HEK293 (cell line): ENCODE results near the gene NEAT1.

Experiments used
- KLF10 ChIP-seq: fragments of 450-650 bp; IDR thresholded peaks from 2 replicates; pipeline ENCODE4 v1.5.1; 2018; ENCODE audit warnings: missing biosample characterization, mild to moderate bottlenecking, missing genetic modification characterization
- PRDM1 ChIP-seq: fragments of 450-650 bp; formaldehyde crosslinking; IDR thresholded peaks from 2 replicates; pipeline ENCODE4; 2016; ENCODE audit warnings: missing biosample characterization, missing genetic modification characterization
- SALL2 ChIP-seq: fragments of 450-650 bp; formaldehyde crosslinking; IDR thresholded peaks from 2 replicates; pipeline ENCODE4 v1.5.0; 2017; ENCODE audit warnings: missing biosample characterization, mild to moderate bottlenecking, missing genetic modification characterization, borderline replicate concordance
- ZBTB20 ChIP-seq: fragments of 450-650 bp; formaldehyde crosslinking; IDR thresholded peaks from 2 replicates; pipeline ENCODE4 v1.5.1; 2016; ENCODE audit warnings: missing biosample characterization, missing genetic modification characterization
- ZFP3 ChIP-seq: fragments of 450-650 bp; formaldehyde crosslinking; IDR thresholded peaks from 2 replicates; pipeline ENCODE4 v1.5.1; 2016; ENCODE audit warnings: low read depth, missing biosample characterization, missing genetic modification characterization
- ZNF121 ChIP-seq: fragments of 450-650 bp; formaldehyde crosslinking; IDR thresholded peaks from 2 replicates; pipeline ENCODE4 v1.5.1; 2016; ENCODE audit warnings: missing biosample characterization, missing genetic modification characterization
- ZNF174 ChIP-seq: fragments of 450-650 bp; formaldehyde crosslinking; IDR thresholded peaks from 2 replicates; pipeline ENCODE4 v1.5.0; 2017; ENCODE audit warnings: missing biosample characterization, mild to moderate bottlenecking, missing genetic modification characterization
- ZNF223 ChIP-seq: fragments of 450-650 bp; formaldehyde crosslinking; IDR thresholded peaks from 2 replicates; pipeline ENCODE4 v1.5.1; 2016; ENCODE audit warnings: missing biosample characterization, missing genetic modification characterization
- ZNF302 ChIP-seq: fragments of 450-650 bp; formaldehyde crosslinking; IDR thresholded peaks from 2 replicates; pipeline ENCODE4 v1.5.1; 2016; ENCODE audit warnings: missing biosample characterization, missing genetic modification characterization, low read depth
- ZNF404 ChIP-seq: fragments of 450-650 bp; formaldehyde crosslinking; IDR thresholded peaks from 2 replicates; pipeline ENCODE4 v1.5.1; 2017; ENCODE audit warnings: missing biosample characterization, missing genetic modification characterization
- ZNF596 ChIP-seq: fragments of 450-650 bp; IDR thresholded peaks from 2 replicates; pipeline ENCODE4 v1.5.0; 2018; ENCODE audit warnings: missing biosample characterization, mild to moderate bottlenecking, missing genetic modification characterization, moderate library complexity
- ZNF600 ChIP-seq: fragments of 450-650 bp; formaldehyde crosslinking; IDR thresholded peaks from 2 replicates; pipeline ENCODE4 v1.5.1; 2016; ENCODE audit warnings: missing biosample characterization, missing genetic modification characterization
- ZNF654 ChIP-seq: fragments of 450-650 bp; formaldehyde crosslinking; IDR thresholded peaks from 2 replicates; pipeline ENCODE4 v1.5.1; 2016; ENCODE audit warnings: low read depth, missing biosample characterization, missing genetic modification characterization
- ZNF670 ChIP-seq: fragments of 450-650 bp; formaldehyde crosslinking; IDR thresholded peaks from 2 replicates; pipeline ENCODE4 v1.5.1; 2016; ENCODE audit warnings: missing biosample characterization, missing genetic modification characterization, low read depth
- ZNF843 ChIP-seq: fragments of 450-650 bp; formaldehyde crosslinking; IDR thresholded peaks from 2 replicates; pipeline ENCODE4 v1.5.1; 2016; ENCODE audit warnings: missing biosample characterization, missing genetic modification characterization
- ZSCAN30 ChIP-seq: fragments of 450-650 bp; IDR thresholded peaks from 2 replicates; pipeline ENCODE4 v1.5.1; 2018; ENCODE audit warnings: missing biosample characterization, mild to moderate bottlenecking, missing genetic modification characterization, moderate library complexity
- ZXDB ChIP-seq: fragments of 450-650 bp; formaldehyde crosslinking; IDR thresholded peaks from 2 replicates; pipeline ENCODE4 v1.5.1; 2016; ENCODE audit warnings: missing biosample characterization, missing genetic modification characterization
- TF ChIP-seq, protein P1 (sequence below): fragments of 450-650 bp; formaldehyde crosslinking; IDR thresholded peaks from 2 replicates; pipeline ENCODE4 v1.5.1; 2016; ENCODE audit warnings: missing biosample characterization, missing genetic modification characterization
- TF ChIP-seq, protein P2 (sequence below): fragments of 450-650 bp; formaldehyde crosslinking; IDR thresholded peaks from 2 replicates; pipeline ENCODE4 v1.5.1; 2016; ENCODE audit warnings: missing biosample characterization, missing genetic modification characterization
- TF ChIP-seq, protein P3 (sequence below): fragments of 450-650 bp; formaldehyde crosslinking; IDR thresholded peaks from 2 replicates; pipeline ENCODE4 v1.5.1; 2017; ENCODE audit warnings: missing biosample characterization, missing genetic modification characterization
- TF ChIP-seq, protein P4 (sequence below): fragments of 450-650 bp; formaldehyde crosslinking; IDR thresholded peaks from 2 replicates; pipeline ENCODE4 v1.5.1; 2016; ENCODE audit warnings: missing biosample characterization, missing genetic modification characterization
- TF ChIP-seq, protein P5 (sequence below): sonication (generic); formaldehyde crosslinking; IDR thresholded peaks from 2 replicates; pipeline ENCODE4 v1.8.1; 2022; ENCODE audit warnings: mild to moderate bottlenecking, moderate library complexity, missing genetic modification reagents
- TF ChIP-seq, protein P6 (sequence below): fragments of 450-650 bp; formaldehyde crosslinking; conservative IDR thresholded peaks from 2 replicates; pipeline ENCODE4 v1.5.1; 2016; ENCODE audit warnings: low read depth, missing biosample characterization, missing genetic modification characterization
- TF ChIP-seq, protein P7 (sequence below): fragments of 450-650 bp; formaldehyde crosslinking; IDR thresholded peaks from 2 replicates; pipeline ENCODE4 v1.5.1; 2016; ENCODE audit warnings: missing biosample characterization, missing genetic modification characterization

The NEAT1 gene

DNA sequence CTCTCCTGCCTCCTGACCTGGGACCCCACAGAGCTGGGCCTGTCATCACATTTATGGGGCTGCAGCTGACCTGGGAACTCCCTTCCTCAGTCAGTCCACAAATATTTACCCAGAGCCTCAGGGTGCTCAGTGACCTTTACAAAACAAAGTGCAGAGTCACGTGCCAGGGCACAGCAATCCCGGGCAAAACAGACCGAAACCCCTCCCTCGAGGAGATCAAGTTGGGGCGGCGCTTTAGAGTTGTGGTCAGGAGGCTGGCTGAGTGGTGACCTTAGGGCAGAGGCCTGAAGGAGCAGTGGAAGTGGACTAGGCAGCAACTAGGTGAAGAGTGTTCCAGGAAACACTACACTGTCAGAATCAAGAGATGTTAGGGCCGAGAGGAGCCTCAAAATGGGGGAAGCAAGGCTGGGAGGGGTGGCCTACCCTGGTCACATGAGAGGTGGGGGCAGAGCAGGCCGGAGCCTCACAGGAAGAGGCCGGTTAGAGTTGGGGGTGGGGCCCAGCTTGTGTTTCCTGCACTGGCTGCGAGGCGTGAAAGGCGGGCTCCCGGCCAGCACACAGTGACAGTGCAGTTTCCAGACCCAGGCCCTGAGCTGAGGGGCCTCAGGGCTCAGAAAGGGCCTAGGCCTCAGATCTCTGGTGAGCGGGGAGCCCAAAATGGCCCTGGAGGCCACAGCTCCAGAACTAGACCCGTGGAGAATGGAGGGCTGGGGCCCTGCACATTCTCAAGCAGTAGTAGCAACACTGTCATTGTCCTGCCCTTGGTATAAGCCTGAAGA, 3.7 kb upstream of the NEAT1 start (continued):
- TF ChIP-seq SALL2 (tag by site-specific recombination) = no peak
- TF ChIP-seq ZNF843 (tag by site-specific recombination) = no peak; the same call in 1 of the 2 replicates
- peak; percentile 80; the same call in 1 of the 2 replicates for TF ChIP-seq ZNF600 (tag by site-specific recombination)
- no peak for TF ChIP-seq ZNF302 (tag by site-specific recombination)
- TF ChIP-seq, protein P1, sequence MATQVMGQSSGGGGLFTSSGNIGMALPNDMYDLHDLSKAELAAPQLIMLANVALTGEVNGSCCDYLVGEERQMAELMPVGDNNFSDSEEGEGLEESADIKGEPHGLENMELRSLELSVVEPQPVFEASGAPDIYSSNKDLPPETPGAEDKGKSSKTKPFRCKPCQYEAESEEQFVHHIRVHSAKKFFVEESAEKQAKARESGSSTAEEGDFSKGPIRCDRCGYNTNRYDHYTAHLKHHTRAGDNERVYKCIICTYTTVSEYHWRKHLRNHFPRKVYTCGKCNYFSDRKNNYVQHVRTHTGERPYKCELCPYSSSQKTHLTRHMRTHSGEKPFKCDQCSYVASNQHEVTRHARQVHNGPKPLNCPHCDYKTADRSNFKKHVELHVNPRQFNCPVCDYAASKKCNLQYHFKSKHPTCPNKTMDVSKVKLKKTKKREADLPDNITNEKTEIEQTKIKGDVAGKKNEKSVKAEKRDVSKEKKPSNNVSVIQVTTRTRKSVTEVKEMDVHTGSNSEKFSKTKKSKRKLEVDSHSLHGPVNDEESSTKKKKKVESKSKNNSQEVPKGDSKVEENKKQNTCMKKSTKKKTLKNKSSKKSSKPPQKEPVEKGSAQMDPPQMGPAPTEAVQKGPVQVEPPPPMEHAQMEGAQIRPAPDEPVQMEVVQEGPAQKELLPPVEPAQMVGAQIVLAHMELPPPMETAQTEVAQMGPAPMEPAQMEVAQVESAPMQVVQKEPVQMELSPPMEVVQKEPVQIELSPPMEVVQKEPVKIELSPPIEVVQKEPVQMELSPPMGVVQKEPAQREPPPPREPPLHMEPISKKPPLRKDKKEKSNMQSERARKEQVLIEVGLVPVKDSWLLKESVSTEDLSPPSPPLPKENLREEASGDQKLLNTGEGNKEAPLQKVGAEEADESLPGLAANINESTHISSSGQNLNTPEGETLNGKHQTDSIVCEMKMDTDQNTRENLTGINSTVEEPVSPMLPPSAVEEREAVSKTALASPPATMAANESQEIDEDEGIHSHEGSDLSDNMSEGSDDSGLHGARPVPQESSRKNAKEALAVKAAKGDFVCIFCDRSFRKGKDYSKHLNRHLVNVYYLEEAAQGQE (tag by site-specific recombination) = no peak
- TF ChIP-seq, protein P2, sequence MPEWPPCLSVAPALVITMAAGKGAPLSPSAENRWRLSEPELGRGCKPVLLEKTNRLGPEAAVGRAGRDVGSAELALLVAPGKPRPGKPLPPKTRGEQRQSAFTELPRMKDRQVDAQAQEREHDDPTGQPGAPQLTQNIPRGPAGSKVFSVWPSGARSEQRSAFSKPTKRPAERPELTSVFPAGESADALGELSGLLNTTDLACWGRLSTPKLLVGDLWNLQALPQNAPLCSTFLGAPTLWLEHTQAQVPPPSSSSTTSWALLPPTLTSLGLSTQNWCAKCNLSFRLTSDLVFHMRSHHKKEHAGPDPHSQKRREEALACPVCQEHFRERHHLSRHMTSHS = no peak
- TF ChIP-seq KLF10 (tag by site-specific recombination) = peak; percentile 94
- no peak for TF ChIP-seq ZNF223 (tag by site-specific recombination)
- no peak for TF ChIP-seq ZNF404 (tag by site-specific recombination)
- TF ChIP-seq ZBTB20 (tag by site-specific recombination) = peak; percentile 51; the same call in 1 of the 2 replicates
- TF ChIP-seq, protein P3, sequence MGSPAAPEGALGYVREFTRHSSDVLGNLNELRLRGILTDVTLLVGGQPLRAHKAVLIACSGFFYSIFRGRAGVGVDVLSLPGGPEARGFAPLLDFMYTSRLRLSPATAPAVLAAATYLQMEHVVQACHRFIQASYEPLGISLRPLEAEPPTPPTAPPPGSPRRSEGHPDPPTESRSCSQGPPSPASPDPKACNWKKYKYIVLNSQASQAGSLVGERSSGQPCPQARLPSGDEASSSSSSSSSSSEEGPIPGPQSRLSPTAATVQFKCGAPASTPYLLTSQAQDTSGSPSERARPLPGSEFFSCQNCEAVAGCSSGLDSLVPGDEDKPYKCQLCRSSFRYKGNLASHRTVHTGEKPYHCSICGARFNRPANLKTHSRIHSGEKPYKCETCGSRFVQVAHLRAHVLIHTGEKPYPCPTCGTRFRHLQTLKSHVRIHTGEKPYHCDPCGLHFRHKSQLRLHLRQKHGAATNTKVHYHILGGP (tag by site-specific recombination) = no peak
- no peak for TF ChIP-seq ZNF121 (tag by site-specific recombination)
- no peak for TF ChIP-seq ZNF654
- TF ChIP-seq, protein P4, sequence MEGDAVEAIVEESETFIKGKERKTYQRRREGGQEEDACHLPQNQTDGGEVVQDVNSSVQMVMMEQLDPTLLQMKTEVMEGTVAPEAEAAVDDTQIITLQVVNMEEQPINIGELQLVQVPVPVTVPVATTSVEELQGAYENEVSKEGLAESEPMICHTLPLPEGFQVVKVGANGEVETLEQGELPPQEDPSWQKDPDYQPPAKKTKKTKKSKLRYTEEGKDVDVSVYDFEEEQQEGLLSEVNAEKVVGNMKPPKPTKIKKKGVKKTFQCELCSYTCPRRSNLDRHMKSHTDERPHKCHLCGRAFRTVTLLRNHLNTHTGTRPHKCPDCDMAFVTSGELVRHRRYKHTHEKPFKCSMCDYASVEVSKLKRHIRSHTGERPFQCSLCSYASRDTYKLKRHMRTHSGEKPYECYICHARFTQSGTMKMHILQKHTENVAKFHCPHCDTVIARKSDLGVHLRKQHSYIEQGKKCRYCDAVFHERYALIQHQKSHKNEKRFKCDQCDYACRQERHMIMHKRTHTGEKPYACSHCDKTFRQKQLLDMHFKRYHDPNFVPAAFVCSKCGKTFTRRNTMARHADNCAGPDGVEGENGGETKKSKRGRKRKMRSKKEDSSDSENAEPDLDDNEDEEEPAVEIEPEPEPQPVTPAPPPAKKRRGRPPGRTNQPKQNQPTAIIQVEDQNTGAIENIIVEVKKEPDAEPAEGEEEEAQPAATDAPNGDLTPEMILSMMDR (tag by site-specific recombination) = no peak
- TF ChIP-seq, protein P5, sequence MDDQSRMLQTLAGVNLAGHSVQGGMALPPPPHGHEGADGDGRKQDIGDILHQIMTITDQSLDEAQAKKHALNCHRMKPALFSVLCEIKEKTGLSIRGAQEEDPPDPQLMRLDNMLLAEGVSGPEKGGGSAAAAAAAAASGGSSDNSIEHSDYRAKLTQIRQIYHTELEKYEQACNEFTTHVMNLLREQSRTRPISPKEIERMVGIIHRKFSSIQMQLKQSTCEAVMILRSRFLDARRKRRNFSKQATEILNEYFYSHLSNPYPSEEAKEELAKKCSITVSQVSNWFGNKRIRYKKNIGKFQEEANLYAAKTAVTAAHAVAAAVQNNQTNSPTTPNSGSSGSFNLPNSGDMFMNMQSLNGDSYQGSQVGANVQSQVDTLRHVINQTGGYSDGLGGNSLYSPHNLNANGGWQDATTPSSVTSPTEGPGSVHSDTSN (CRISPR knock-in tag) = no peak
- TF ChIP-seq, protein P6, sequence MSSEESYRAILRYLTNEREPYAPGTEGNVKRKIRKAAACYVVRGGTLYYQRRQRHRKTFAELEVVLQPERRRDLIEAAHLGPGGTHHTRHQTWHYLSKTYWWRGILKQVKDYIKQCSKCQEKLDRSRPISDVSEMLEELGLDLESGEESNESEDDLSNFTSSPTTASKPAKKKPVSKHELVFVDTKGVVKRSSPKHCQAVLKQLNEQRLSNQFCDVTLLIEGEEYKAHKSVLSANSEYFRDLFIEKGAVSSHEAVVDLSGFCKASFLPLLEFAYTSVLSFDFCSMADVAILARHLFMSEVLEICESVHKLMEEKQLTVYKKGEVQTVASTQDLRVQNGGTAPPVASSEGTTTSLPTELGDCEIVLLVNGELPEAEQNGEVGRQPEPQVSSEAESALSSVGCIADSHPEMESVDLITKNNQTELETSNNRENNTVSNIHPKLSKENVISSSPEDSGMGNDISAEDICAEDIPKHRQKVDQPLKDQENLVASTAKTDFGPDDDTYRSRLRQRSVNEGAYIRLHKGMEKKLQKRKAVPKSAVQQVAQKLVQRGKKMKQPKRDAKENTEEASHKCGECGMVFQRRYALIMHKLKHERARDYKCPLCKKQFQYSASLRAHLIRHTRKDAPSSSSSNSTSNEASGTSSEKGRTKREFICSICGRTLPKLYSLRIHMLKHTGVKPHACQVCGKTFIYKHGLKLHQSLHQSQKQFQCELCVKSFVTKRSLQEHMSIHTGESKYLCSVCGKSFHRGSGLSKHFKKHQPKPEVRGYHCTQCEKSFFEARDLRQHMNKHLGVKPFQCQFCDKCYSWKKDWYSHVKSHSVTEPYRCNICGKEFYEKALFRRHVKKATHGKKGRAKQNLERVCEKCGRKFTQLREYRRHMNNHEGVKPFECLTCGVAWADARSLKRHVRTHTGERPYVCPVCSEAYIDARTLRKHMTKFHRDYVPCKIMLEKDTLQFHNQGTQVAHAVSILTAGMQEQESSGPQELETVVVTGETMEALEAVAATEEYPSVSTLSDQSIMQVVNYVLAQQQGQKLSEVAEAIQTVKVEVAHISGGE = peak; percentile 69
- peak; percentile 89 for TF ChIP-seq ZSCAN30 (tag by site-specific recombination)
- no peak for TF ChIP-seq ZFP3 (tag by site-specific recombination)
- TF ChIP-seq ZNF670 (tag by site-specific recombination) = no peak
- no peak for TF ChIP-seq PRDM1 (tag by site-specific recombination)
- no peak for TF ChIP-seq ZNF174 (tag by site-specific recombination)
- TF ChIP-seq, protein P7, sequence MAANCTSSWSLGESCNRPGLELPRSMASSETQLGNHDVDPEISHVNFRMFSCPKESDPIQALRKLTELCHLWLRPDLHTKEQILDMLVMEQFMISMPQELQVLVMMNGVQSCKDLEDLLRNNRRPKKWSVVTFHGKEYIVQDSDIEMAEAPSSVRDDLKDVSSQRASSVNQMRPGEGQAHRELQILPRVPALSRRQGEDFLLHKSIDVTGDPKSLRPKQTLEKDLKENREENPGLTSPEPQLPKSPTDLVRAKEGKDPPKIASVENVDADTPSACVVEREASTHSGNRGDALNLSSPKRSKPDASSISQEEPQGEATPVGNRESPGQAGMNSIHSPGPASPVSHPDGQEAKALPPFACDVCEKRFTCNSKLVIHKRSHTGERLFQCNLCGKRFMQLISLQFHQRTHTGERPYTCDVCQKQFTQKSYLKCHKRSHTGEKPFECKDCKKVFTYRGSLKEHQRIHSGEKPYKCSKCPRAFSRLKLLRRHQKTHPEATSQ (tag by site-specific recombination) = no peak
- no peak for TF ChIP-seq ZNF596 (tag by site-specific recombination)
- TF ChIP-seq ZXDB = peak; percentile 87
